VCaP (cell line): ENCODE results near the gene ATN1.

ENCODE experiments used
- H3K27ac ChIP-seq: fragments of 450-650 bp; 2 replicates; pipeline ENCODE4 v1.5.1; 2017
- CTCF ChIP-seq: fragments of 450-650 bp; conservative IDR thresholded peaks from 2 replicates; pipeline ENCODE4 v1.5.1; 2017; ENCODE audit warnings: mild to moderate bottlenecking, moderate library complexity

The ATN1 gene

DNA sequence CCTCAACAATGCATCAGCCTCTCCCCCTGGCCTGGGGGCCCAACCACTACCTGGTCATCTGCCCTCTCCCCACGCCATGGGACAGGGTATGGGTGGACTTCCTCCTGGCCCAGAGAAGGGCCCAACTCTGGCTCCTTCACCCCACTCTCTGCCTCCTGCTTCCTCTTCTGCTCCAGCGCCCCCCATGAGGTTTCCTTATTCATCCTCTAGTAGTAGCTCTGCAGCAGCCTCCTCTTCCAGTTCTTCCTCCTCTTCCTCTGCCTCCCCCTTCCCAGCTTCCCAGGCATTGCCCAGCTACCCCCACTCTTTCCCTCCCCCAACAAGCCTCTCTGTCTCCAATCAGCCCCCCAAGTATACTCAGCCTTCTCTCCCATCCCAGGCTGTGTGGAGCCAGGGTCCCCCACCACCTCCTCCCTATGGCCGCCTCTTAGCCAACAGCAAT is 8.5 kb downstream of the ATN1 start:
- no peak for TF ChIP-seq CTCF
- H3K27ac ChIP-seq: peak overlapping the region; percentile 97; the same call in 1 of the 2 replicates

DNA sequence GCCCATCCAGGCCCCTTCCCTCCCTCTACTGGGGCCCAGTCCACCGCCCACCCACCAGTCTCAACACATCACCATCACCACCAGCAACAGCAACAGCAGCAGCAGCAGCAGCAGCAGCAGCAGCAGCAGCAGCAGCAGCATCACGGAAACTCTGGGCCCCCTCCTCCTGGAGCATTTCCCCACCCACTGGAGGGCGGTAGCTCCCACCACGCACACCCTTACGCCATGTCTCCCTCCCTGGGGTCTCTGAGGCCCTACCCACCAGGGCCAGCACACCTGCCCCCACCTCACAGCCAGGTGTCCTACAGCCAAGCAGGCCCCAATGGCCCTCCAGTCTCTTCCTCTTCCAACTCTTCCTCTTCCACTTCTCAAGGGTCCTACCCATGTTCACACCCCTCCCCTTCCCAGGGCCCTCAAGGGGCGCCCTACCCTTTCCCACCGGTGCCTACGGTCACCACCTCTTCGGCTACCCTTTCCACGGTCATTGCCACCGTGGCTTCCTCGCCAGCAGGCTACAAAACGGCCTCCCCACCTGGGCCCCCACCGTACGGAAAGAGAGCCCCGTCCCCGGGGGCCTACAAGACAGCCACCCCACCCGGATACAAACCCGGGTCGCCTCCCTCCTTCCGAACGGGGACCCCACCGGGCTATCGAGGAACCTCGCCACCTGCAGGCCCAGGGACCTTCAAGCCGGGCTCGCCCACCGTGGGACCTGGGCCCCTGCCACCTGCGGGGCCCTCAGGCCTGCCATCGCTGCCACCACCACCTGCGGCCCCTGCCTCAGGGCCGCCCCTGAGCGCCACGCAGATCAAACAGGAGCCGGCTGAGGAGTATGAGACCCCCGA is 9.1 kb downstream of the ATN1 start:
- TF ChIP-seq CTCF: no peak
- peak overlapping the region; percentile 97 for H3K27ac ChIP-seq

- TF ChIP-seq CTCF: peak; percentile 99
- peak overlapping the region; percentile 97 for H3K27ac ChIP-seq
Measured at GRCh38 chr12:6937481-6938352, 10.0 kb downstream of the ATN1 start.

DNA sequence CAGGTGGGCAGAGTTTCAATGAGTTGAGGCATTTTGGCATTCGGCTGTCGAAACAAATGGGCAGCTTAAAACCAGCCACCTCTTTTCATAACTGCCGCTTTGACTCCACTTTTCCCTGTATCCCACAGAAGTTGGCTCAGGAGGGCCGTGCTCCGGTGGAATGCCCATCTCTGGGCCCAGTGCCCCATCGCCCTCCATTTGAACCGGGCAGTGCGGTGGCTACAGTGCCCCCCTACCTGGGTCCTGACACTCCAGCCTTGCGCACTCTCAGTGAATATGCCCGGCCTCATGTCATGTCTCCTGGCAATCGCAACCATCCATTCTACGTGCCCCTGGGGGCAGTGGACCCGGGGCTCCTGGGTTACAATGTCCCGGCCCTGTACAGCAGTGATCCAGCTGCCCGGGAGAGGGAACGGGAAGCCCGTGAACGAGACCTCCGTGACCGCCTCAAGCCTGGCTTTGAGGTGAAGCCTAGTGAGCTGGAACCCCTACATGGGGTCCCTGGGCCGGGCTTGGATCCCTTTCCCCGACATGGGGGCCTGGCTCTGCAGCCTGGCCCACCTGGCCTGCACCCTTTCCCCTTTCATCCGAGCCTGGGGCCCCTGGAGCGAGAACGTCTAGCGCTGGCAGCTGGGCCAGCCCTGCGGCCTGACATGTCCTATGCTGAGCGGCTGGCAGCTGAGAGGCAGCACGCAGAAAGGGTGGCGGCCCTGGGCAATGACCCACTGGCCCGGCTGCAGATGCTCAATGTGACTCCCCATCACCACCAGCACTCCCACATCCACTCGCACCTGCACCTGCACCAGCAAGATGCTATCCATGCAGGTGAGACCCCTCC is 10.8 kb downstream of the ATN1 start:
- TF ChIP-seq CTCF: peak; percentile 69
- peak overlapping the region; percentile 97 for H3K27ac ChIP-seq

GRCh38 chr12:6939191-6939540 is 11.4 kb downstream of the ATN1 start:
- no peak for TF ChIP-seq CTCF
- peak overlapping the region; percentile 97 for H3K27ac ChIP-seq

DNA sequence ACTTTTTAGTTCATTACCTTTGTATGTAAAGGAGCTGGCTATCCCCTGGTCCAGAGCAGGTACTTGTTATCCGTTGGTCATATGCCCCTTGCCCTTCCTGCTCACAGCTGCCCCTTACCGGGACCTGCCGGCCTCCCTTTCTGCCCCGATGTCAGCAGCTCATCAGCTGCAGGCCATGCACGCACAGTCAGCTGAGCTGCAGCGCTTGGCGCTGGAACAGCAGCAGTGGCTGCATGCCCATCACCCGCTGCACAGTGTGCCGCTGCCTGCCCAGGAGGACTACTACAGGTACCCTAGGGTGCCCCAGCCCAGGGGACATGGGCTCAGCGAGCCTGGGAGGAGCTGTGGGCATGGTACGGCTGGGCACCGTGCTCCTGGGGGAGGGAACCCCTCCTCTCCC is 13.5 kb downstream of the ATN1 start:
- peak overlapping the region; percentile 96 for H3K27ac ChIP-seq

More for the DNA sequence above, 13.5 kb downstream of the ATN1 start:
- TF ChIP-seq CTCF: no peak
